Activated CD4-positive, alpha-beta memory T cell treated with anti-CD3 and anti-CD28 coated beads, Interleukin-2, amount 10 ng/mL, durations not matched to agents 7 days and 5 days (primary cell): Measurements from ENCODE around the gene NAALADL2. TPM values are rescaled to one million over a fixed set of nuclear protein-coding genes. Genes with fewer than 3 reads are reported as not detected.

Experiments used
- CTCF ChIA-PET: fragments of 350-600 bp; sonication (Branson Sonifier 250); formaldehyde crosslinking; loops from one replicate; lab custom pipeline; 2021; ENCODE audit warnings: antibody characterized with exemption, inconsistent platforms; lab: Charles Lee
- POLR2A ChIA-PET: fragments of 350-600 bp; sonication (Branson Sonifier 250); formaldehyde crosslinking; loops from one replicate; lab custom pipeline; 2021; ENCODE audit warnings: antibody characterized with exemption; lab: Charles Lee
- DNase-seq: peaks from one replicate; pipeline ENCODE4 v3.0.0-alpha.2; 2020
- H3K27ac Mint-ChIP-seq: one replicate; pipeline ENCODE4 v1.8.0; 2021; ENCODE audit warnings: mild to moderate bottlenecking, mixed read lengths
- H3K27me3 Mint-ChIP-seq: one replicate; pipeline ENCODE4 v1.8.0; 2021; ENCODE audit warnings: mixed read lengths
- H3K36me3 Mint-ChIP-seq: one replicate; pipeline ENCODE4 v1.8.0; 2021; ENCODE audit warnings: low read depth, mixed read lengths
- H3K4me1 Mint-ChIP-seq: one replicate; pipeline ENCODE4 v1.8.0; 2021; ENCODE audit warnings: mixed read lengths
- H3K4me3 Mint-ChIP-seq: one replicate; pipeline ENCODE4 v1.8.0; 2021; ENCODE audit warnings: mild to moderate bottlenecking, mixed read lengths
- H3K9me3 Mint-ChIP-seq: one replicate; pipeline ENCODE4 v1.8.0; 2021; ENCODE audit warnings: mixed read lengths
- total RNA-seq, 2 experiments: library from RNA; stranded (reverse); gene quantifications; one replicate each; pipeline ENCODE4 v1.2.3, GENCODE V29; 2021

The NAALADL2 gene
- total RNA-seq, 2 experiments from 2014 or later = not detected

DNA sequence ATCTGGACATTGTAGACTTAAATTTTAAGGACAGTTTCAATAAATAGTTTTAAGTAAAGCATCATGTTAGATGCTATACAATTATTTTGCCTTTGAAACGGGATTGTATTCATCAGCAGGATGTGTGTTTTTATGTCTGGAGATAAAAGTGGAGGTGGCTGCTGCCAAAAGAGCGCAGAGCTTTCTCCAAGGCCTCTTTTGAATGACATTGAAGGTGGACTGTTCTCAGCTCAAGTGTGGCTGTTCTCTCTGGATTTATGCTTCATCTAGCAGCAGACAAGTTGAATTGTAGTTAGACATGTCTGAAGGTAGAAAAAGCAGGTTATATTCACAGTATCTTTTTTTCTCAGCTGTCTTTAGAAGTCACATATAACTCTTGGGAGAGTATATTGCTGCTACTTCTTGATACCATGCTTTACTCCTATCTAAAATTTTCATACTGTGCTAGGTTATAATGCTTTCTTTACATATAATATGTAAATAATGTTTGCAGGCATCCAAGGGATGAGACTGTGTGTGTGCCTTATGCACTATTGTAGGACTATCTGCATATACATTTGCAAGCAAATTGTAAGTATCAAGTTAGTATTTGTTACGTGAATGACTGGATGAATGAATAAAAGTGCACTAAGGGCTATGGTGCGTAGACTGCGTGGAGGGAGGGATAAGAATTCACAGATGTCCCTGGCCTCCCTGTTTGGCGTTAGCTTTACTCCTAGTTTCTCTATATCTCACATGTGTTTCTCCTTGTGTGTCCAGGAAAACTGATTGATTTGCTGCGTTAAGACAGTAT, 340.1 kb downstream of the NAALADL2 start:
- Mint-ChIP-seq H3K4me1 (no peaks in the 10 kb centered on the region), H3K36me3 (no peaks in the 10 kb centered on the region), H3K27ac (no peak overlapping the region), H3K9me3 (peaks cover 6% of the 10 kb centered on the region), H3K27me3 (no peaks in the 10 kb centered on the region), H3K4me3 (no peak overlapping the region)
- DNase-seq = no peak
- CTCF ChIA-PET = no interaction called here
- POLR2A ChIA-PET = no interaction called here

DNA sequence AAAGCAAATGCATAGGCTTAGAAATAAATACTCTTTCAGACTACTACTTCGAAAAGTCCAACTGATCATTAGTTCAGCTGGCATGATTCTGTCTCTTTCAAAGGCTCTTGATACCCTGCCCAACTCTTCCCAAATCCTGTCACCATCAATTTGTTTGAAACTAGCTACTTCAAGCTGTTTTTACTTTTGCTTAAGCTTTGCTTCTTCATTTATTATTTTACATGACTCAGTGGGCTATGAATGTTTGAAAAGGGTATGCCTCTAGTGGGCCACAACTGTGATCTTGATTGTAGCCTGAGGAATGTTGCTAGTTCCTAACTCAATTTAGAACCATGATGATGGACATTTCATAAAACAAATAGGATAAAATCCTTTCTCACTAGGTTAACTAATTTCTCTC, 340.8 kb downstream of the NAALADL2 start:
- Mint-ChIP-seq H3K9me3 (peaks cover 6% of the 10 kb centered on the region), H3K4me1 (no peaks in the 10 kb centered on the region), H3K4me3 (no peak overlapping the region), H3K36me3 (no peaks in the 10 kb centered on the region), H3K27me3 (no peaks in the 10 kb centered on the region), H3K27ac (no peak overlapping the region)
- ChIA-PET POLR2A (no interaction called here), CTCF (no interaction called here)
- no peak for DNase-seq

DNA sequence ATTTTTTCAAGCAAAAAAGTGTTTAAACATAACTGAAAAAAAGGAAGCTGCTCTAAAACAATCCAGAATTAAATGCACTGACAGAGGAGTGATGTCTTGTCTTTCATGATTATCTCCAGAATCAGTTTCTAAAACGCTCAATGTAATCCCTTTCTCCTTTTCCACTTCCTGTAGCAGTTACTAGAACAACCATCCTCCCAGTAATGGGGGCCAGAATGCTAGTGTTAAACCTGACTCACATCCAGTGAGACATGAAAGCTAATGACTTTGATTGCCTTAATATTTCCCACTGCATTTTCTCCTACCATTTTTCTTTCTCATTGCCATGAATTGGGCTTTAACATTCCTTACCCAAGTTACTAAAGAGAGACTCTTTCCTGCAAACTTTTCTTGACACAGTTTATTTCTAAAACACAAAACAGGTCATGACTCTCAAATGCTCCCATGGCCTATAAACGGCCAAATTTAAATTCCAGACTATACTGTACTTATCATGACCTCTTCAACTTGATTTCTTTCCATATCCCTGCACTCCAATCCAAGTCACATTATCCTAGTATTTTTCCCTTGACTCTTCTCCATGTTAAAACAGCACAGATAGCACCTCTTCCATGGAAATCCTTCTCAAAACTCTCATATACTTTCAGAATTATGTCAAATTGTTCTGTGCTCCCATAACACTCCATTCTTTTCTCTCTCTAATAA, 341.4 kb downstream of the NAALADL2 start:
- no peaks in the 10 kb centered on the region for H3K4me1 Mint-ChIP-seq
- POLR2A ChIA-PET = no interaction called here
- H3K9me3 Mint-ChIP-seq = peaks cover 6% of the 10 kb centered on the region
- H3K4me3 Mint-ChIP-seq = no peak overlapping the region
- no peak for DNase-seq
- H3K36me3 Mint-ChIP-seq = no peaks in the 10 kb centered on the region
- no peak overlapping the region for H3K27ac Mint-ChIP-seq
- no peaks in the 10 kb centered on the region for H3K27me3 Mint-ChIP-seq
- CTCF ChIA-PET = no interaction called here

DNA sequence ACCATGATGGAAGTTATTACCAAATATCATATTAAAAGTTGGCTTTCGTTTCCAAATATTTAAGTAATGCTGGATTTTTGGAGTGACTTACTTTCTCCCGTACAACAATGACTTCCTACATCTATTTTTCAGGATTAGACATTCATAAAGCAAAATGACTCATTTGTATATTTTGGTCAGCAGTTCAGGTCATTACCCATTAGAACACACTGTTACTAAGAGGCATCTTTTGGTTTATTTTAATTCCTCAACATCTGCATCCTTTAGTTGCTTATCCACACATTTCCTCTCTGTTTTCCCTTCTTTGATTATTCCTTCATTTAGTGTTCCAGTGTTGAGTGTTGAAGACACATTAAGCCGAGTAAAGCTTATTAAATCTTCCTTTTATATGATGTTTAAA, 348.2 kb downstream of the NAALADL2 start:
- DNase-seq = no peak
- POLR2A ChIA-PET = no interaction called here
- H3K27ac Mint-ChIP-seq = no peak overlapping the region
- CTCF ChIA-PET = no interaction called here
- H3K4me1 Mint-ChIP-seq = no peaks in the 10 kb centered on the region
- H3K36me3 Mint-ChIP-seq = no peaks in the 10 kb centered on the region
- H3K9me3 Mint-ChIP-seq = no peaks in the 10 kb centered on the region
- no peaks in the 10 kb centered on the region for H3K27me3 Mint-ChIP-seq
- H3K4me3 Mint-ChIP-seq = no peak overlapping the region

GRCh38 chr3:175208326-175208725, 349.2 kb downstream of the NAALADL2 start:
- Mint-ChIP-seq H3K27me3 (no peaks in the 10 kb centered on the region), H3K9me3 (no peaks in the 10 kb centered on the region), H3K36me3 (no peaks in the 10 kb centered on the region), H3K4me1 (no peaks in the 10 kb centered on the region), H3K4me3 (no peak overlapping the region), H3K27ac (no peak overlapping the region)
- CTCF ChIA-PET = no interaction called here
- DNase-seq = no peak
- POLR2A ChIA-PET = no interaction called here

- no peaks in the 10 kb centered on the region for H3K4me1 Mint-ChIP-seq
- no peaks in the 10 kb centered on the region for H3K27me3 Mint-ChIP-seq
- H3K4me3 Mint-ChIP-seq = no peak overlapping the region
- ChIA-PET POLR2A (no interaction called here), CTCF (no interaction called here)
- no peak for DNase-seq
- H3K27ac Mint-ChIP-seq = no peak overlapping the region
- no peaks in the 10 kb centered on the region for H3K9me3 Mint-ChIP-seq
- H3K36me3 Mint-ChIP-seq = no peaks in the 10 kb centered on the region
Measured at GRCh38 chr3:175211466-175211865, 352.3 kb downstream of the NAALADL2 start.

DNA sequence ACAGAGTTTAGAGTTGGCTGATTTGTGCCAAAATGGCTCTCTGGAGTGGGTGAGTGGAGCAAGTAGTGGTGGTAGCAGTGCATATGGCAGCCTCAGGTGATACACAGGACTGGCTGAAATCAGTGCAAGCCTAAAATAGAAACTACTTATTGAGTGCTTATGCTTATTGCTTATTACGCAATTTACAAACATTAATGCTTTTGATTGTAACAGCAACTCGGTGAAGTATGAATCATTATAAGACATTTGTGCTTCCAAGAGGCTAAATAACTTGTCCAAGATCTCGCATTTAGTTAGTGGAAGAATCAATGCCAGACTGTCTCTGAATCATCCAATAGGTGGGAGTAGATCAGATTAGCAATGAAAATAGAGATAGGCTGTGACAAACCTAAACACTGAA, 353.8 kb downstream of the NAALADL2 start:
- Mint-ChIP-seq H3K4me3 (no peak overlapping the region), H3K27me3 (no peaks in the 10 kb centered on the region), H3K27ac (no peak overlapping the region), H3K9me3 (no peaks in the 10 kb centered on the region), H3K36me3 (no peaks in the 10 kb centered on the region), H3K4me1 (no peaks in the 10 kb centered on the region)
- POLR2A ChIA-PET = no interaction called here
- CTCF ChIA-PET = no interaction called here
- DNase-seq = no peak

DNA sequence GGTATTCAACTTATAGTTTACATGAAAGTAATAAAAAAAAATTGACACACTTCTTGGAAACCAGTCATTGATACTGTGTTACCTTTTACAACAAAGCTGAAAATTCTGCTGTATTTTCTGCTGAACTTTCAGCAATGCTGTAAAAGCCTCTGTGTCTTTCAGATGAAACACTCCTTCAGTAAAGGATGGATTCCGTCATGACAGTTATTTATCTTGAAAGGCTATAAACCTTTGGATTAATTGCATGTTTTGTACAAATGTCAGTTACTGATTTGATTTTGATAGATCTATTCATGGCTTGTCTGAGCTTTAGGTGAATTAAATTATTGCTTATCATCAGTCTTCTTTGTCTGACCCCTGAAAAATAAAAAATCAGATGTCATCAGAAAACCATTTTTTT, 355.1 kb downstream of the NAALADL2 start:
- DNase-seq = no peak
- CTCF ChIA-PET = no interaction called here
- Mint-ChIP-seq H3K36me3 (no peaks in the 10 kb centered on the region), H3K4me3 (no peak overlapping the region), H3K27me3 (no peaks in the 10 kb centered on the region), H3K27ac (no peak overlapping the region), H3K4me1 (no peaks in the 10 kb centered on the region), H3K9me3 (no peaks in the 10 kb centered on the region)
- POLR2A ChIA-PET = no interaction called here

GRCh38 chr3:175215833-175216232, 356.7 kb downstream of the NAALADL2 start:
- POLR2A ChIA-PET = no interaction called here
- Mint-ChIP-seq H3K4me1 (no peaks in the 10 kb centered on the region), H3K27me3 (no peaks in the 10 kb centered on the region), H3K4me3 (no peak overlapping the region), H3K9me3 (no peaks in the 10 kb centered on the region), H3K27ac (no peak overlapping the region), H3K36me3 (no peaks in the 10 kb centered on the region)
- no peak for DNase-seq
- CTCF ChIA-PET = no interaction called here

GRCh38 chr3:175222356-175222755, 363.2 kb downstream of the NAALADL2 start:
- Mint-ChIP-seq H3K9me3 (no peaks in the 10 kb centered on the region), H3K36me3 (no peaks in the 10 kb centered on the region), H3K4me1 (no peaks in the 10 kb centered on the region), H3K4me3 (no peak overlapping the region), H3K27ac (no peak overlapping the region), H3K27me3 (no peaks in the 10 kb centered on the region)
- ChIA-PET POLR2A (no interaction called here), CTCF (no interaction called here)
- no peak for DNase-seq

GRCh38 chr3:175224051-175224450, 364.9 kb downstream of the NAALADL2 start:
- ChIA-PET POLR2A (no interaction called here), CTCF (no interaction called here)
- Mint-ChIP-seq H3K9me3 (no peaks in the 10 kb centered on the region), H3K36me3 (no peaks in the 10 kb centered on the region), H3K27ac (no peak overlapping the region), H3K4me1 (no peaks in the 10 kb centered on the region), H3K4me3 (no peak overlapping the region), H3K27me3 (no peaks in the 10 kb centered on the region)
- no peak for DNase-seq

DNA sequence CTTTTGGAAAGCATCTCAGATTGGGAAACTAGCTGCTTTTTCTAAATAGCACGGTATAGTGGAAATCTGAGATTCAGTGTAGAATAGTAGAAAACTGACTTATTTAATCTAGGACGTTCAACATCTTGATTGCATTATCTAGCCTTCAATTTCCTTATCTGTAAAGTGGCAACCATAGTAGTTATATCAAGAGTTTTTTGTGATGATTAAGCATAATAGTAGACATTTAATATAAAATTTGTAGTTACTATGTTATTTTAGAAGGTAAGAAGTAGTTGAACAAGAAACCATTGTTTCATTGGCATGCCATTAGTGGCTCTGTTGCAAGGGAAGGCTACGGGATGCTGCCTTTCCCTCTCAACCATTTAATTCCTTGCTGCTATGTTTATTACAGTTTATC, 367.3 kb downstream of the NAALADL2 start:
- ChIA-PET POLR2A (no interaction called here), CTCF (no interaction called here)
- Mint-ChIP-seq H3K4me1 (no peaks in the 10 kb centered on the region), H3K36me3 (no peaks in the 10 kb centered on the region), H3K9me3 (no peaks in the 10 kb centered on the region), H3K4me3 (no peak overlapping the region), H3K27ac (no peak overlapping the region), H3K27me3 (no peaks in the 10 kb centered on the region)
- DNase-seq = no peak

- ChIA-PET CTCF (no interaction called here), POLR2A (no interaction called here)
- H3K36me3 Mint-ChIP-seq = no peaks in the 10 kb centered on the region
- no peaks in the 10 kb centered on the region for H3K9me3 Mint-ChIP-seq
- no peak overlapping the region for H3K4me3 Mint-ChIP-seq
- no peaks in the 10 kb centered on the region for H3K27me3 Mint-ChIP-seq
- no peaks in the 10 kb centered on the region for H3K4me1 Mint-ChIP-seq
- no peak for DNase-seq
- no peak overlapping the region for H3K27ac Mint-ChIP-seq
Measured at GRCh38 chr3:175227126-175227525, 368.0 kb downstream of the NAALADL2 start.
